IPS-18c (cell line): ENCODE data around the gene CNP.

Experiments used
- H3K4me3 ChIP-seq: 2 replicates; pipeline ENCODE4 v1.7.0; 2013; ENCODE audit warnings: low read depth, mild to moderate bottlenecking, low read length, moderate library complexity; ENCODE audit not compliant: insufficient read depth
- H3K9me3 ChIP-seq: one replicate; pipeline ENCODE4 v1.6.1; 2013; ENCODE audit warnings: mild to moderate bottlenecking, low read length, moderate library complexity; ENCODE audit not compliant: control insufficient read depth, insufficient read depth

Gene CNP

GRCh38 chr17:41965694-41966462 is 717 bp upstream of the CNP start:
- Histone ChIP-seq H3K4me3 (peak overlapping the region; percentile 82), H3K9me3 (no peaks in the 10 kb centered on the region)

- H3K4me3 ChIP-seq: peak overlapping the region; percentile 82
Measured at GRCh38 chr17:41967141-41967920, 736 bp downstream of the CNP start.

GRCh38 chr17:41967921-41968578 is 1.5 kb downstream of the CNP start:
- Histone ChIP-seq H3K9me3 (no peaks in the 10 kb centered on the region), H3K4me3 (0 out of 2 replicates have a peak overlapping the region, but pooled peaks have one; percentile 82)

More at GRCh38 chr17:41967141-41967920, 736 bp downstream of the CNP start:
- H3K9me3 ChIP-seq: no peaks in the 10 kb centered on the region

GRCh38 chr17:41968676-41969075 is 2.1 kb downstream of the CNP start:
- Histone ChIP-seq H3K9me3 (no peaks in the 10 kb centered on the region), H3K4me3 (peak overlapping the region; percentile 9; the same call in 1 of the 2 replicates)

GRCh38 chr17:41970901-41971331 is 4.3 kb downstream of the CNP start:
- Histone ChIP-seq H3K4me3 (peak overlapping the region; percentile 0; the same call in 1 of the 2 replicates), H3K9me3 (no peaks in the 10 kb centered on the region)

GRCh38 chr17:41971721-41972523 is 5.3 kb downstream of the CNP start:
- H3K4me3 ChIP-seq: no peak overlapping the region
- no peaks in the 10 kb centered on the region for H3K9me3 ChIP-seq

- H3K9me3 ChIP-seq: no peaks in the 10 kb centered on the region
Measured at GRCh38 chr17:41972571-41973407, 6.2 kb downstream of the CNP start.

GRCh38 chr17:41973408-41973811 is 6.8 kb downstream of the CNP start:
- Histone ChIP-seq H3K4me3 (no peak overlapping the region), H3K9me3 (no peaks in the 10 kb centered on the region)

More at GRCh38 chr17:41972571-41973407, 6.2 kb downstream of the CNP start:
- H3K4me3 ChIP-seq: no peak overlapping the region

- H3K4me3 ChIP-seq: no peak overlapping the region
Measured at GRCh38 chr17:41974031-41974430, 7.4 kb downstream of the CNP start.

GRCh38 chr17:41974658-41975057 is 8.1 kb downstream of the CNP start:
- H3K9me3 ChIP-seq: no peaks in the 10 kb centered on the region

More at GRCh38 chr17:41974031-41974430, 7.4 kb downstream of the CNP start:
- no peaks in the 10 kb centered on the region for H3K9me3 ChIP-seq

GRCh38 chr17:41975099-41976083 is 8.8 kb downstream of the CNP start:
- no peaks in the 10 kb centered on the region for H3K9me3 ChIP-seq
- no peak overlapping the region for H3K4me3 ChIP-seq

More at GRCh38 chr17:41974658-41975057, 8.1 kb downstream of the CNP start:
- H3K4me3 ChIP-seq: no peak overlapping the region

GRCh38 chr17:41976142-41976768 is 9.7 kb downstream of the CNP start:
- Histone ChIP-seq H3K4me3 (no peak overlapping the region), H3K9me3 (no peaks in the 10 kb centered on the region)

- no peaks in the 10 kb centered on the region for H3K9me3 ChIP-seq
- H3K4me3 ChIP-seq: no peak overlapping the region
Measured at GRCh38 chr17:41977991-41978390, 11.4 kb downstream of the CNP start.

GRCh38 chr17:41982026-41982760 is 15.6 kb downstream of the CNP start:
- H3K9me3 ChIP-seq: no peaks in the 10 kb centered on the region
- H3K4me3 ChIP-seq: no peak overlapping the region
